WTC11 (cell line): ENCODE results near the gene NPHS1. TPM values are rescaled to one million over a fixed set of nuclear protein-coding genes. Genes with fewer than 3 reads are reported as not detected.

Experiments
- ATF3 ChIP-seq: sonication (generic); formaldehyde crosslinking; conservative IDR thresholded peaks from 2 replicates; pipeline ENCODE4 v1.8.1; 2022; ENCODE audit warnings: mild to moderate bottlenecking, missing genetic modification reagents
- FOXK1 ChIP-seq: sonication (generic); formaldehyde crosslinking; IDR thresholded peaks from 2 replicates; pipeline ENCODE4 v1.8.0; 2022; ENCODE audit warnings: mild to moderate bottlenecking, moderate library complexity, missing genetic modification reagents
- GRHL2 ChIP-seq: fragments of 250-450 bp; sonication (Bioruptor Pico); IDR thresholded peaks from 2 replicates; pipeline ENCODE4 v1.8.0; 2022; ENCODE audit warnings: mild to moderate bottlenecking, moderate library complexity; ENCODE audit not compliant: insufficient replicate concordance, severe bottlenecking
- HMGA2 ChIP-seq: fragments of 250-450 bp; sonication (Bioruptor Pico); IDR thresholded peaks from 2 replicates; pipeline ENCODE4 v1.4.0; 2021; ENCODE audit warnings: mild to moderate bottlenecking, moderate library complexity
- JAZF1 ChIP-seq: fragments of 250-450 bp; sonication (Bioruptor Pico); IDR thresholded peaks from 2 replicates; pipeline ENCODE4 v1.9.0; 2021; ENCODE audit warnings: moderate library complexity, mild to moderate bottlenecking, inconsistent platforms
- KAT7 ChIP-seq: sonication (generic); formaldehyde crosslinking; IDR thresholded peaks from 2 replicates; pipeline ENCODE4 v1.8.1; 2023; ENCODE audit warnings: missing genetic modification reagents, mild to moderate bottlenecking, borderline replicate concordance
- NR1H2 ChIP-seq: sonication (generic); formaldehyde crosslinking; IDR thresholded peaks from 2 replicates; pipeline ENCODE4 v1.9.0; 2021; ENCODE audit warnings: mild to moderate bottlenecking, moderate library complexity, missing genetic modification reagents
- NR2C2 ChIP-seq: sonication (generic); formaldehyde crosslinking; IDR thresholded peaks from 2 replicates; pipeline ENCODE4 v1.8.0; 2022; ENCODE audit warnings: mild to moderate bottlenecking, missing genetic modification reagents
- OVOL2 ChIP-seq: fragments of 250-450 bp; sonication (Bioruptor Pico); IDR thresholded peaks from 2 replicates; pipeline ENCODE4 v1.9.0; 2021; ENCODE audit warnings: mild to moderate bottlenecking, borderline replicate concordance
- SOX15 ChIP-seq: fragments of 250-450 bp; sonication (Bioruptor Pico); IDR thresholded peaks from 2 replicates; pipeline ENCODE4 v1.9.0; 2021; ENCODE audit warnings: mild to moderate bottlenecking
- SP1 ChIP-seq: sonication (generic); formaldehyde crosslinking; conservative IDR thresholded peaks from 2 replicates; pipeline ENCODE4 v1.8.1; 2022; ENCODE audit warnings: missing genetic modification reagents
- STAT6 ChIP-seq: sonication (generic); formaldehyde crosslinking; conservative IDR thresholded peaks from 2 replicates; pipeline ENCODE4 v1.8.1; 2023; ENCODE audit warnings: mild to moderate bottlenecking, low read depth, missing genetic modification reagents, moderate library complexity
- TEAD1 ChIP-seq: sonication (generic); formaldehyde crosslinking; IDR thresholded peaks from 2 replicates; pipeline ENCODE4 v1.8.0; 2022; ENCODE audit warnings: mild to moderate bottlenecking, missing genetic modification reagents
- ZBTB21 ChIP-seq: sonication (generic); formaldehyde crosslinking; IDR thresholded peaks from 2 replicates; pipeline ENCODE4 v1.8.1; 2023; ENCODE audit warnings: mild to moderate bottlenecking, missing genetic modification reagents, borderline replicate concordance
- ZNF121 ChIP-seq: sonication (generic); formaldehyde crosslinking; IDR thresholded peaks from 2 replicates; pipeline ENCODE4 v1.8.0; 2023; ENCODE audit warnings: missing genetic modification reagents
- ZNF219 ChIP-seq: sonication (generic); formaldehyde crosslinking; IDR thresholded peaks from 2 replicates; pipeline ENCODE4 v1.8.0; 2023; ENCODE audit warnings: missing genetic modification reagents, mild to moderate bottlenecking, borderline replicate concordance
- ZNF423 ChIP-seq: fragments of 250-450 bp; sonication (Bioruptor Pico); IDR thresholded peaks from 2 replicates; pipeline ENCODE4 v2.1.2; 2022; ENCODE audit warnings: mild to moderate bottlenecking, moderate library complexity
- ZNF512 ChIP-seq: sonication (generic); formaldehyde crosslinking; IDR thresholded peaks from 2 replicates; pipeline ENCODE4 v1.8.1; 2022; ENCODE audit warnings: missing genetic modification reagents, borderline replicate concordance
- ZNF532 ChIP-seq: fragments of 250-450 bp; sonication (Bioruptor Pico); IDR thresholded peaks from 2 replicates; pipeline ENCODE4 v1.9.0; 2021; ENCODE audit warnings: mild to moderate bottlenecking, borderline replicate concordance
- total RNA-seq: library from RNA; stranded (reverse); gene quantifications from 3 replicates; pipeline ENCODE4 v1.2.3, GENCODE V29; 2021
- TF ChIP-seq, protein P1 (sequence below): fragments of 250-450 bp; sonication (Bioruptor Pico); conservative IDR thresholded peaks from 2 replicates; pipeline ENCODE4 v1.9.0; 2021; ENCODE audit warnings: mild to moderate bottlenecking
- TF ChIP-seq, protein P2 (sequence below): sonication (generic); formaldehyde crosslinking; IDR thresholded peaks from 2 replicates; pipeline ENCODE4 v1.8.0; 2023; ENCODE audit warnings: missing genetic modification reagents, mild to moderate bottlenecking, borderline replicate concordance
- TF ChIP-seq, protein P3 (sequence below): fragments of 200-600 bp; IDR thresholded peaks from 2 replicates; pipeline ENCODE4 v1.8.0; 2022; ENCODE audit warnings: antibody characterized with exemption

Gene NPHS1
- total RNA-seq, 1 experiment from 2014 or later = 0.61 TPM

GRCh38 chr19:35828692-35829301 lies 23.5 kb downstream of the NPHS1 start (continued):
- TF ChIP-seq ZNF532 (CRISPR knock-in tag) (no peak), ZNF219 (peak; percentile 92), STAT6 (CRISPR knock-in tag) (no peak), SOX15 (CRISPR knock-in tag) (no peak), ZNF121 (CRISPR knock-in tag) (peak; percentile 87), JAZF1 (no peak), ZBTB21 (CRISPR knock-in tag) (peak; percentile 89; the same call in 1 of the 2 replicates), TEAD1 (CRISPR knock-in tag) (peak; percentile 97), SP1 (peak; percentile 55), ZNF512 (CRISPR knock-in tag) (no peak), HMGA2 (CRISPR knock-in tag) (no peak), ZNF423 (no peak), GRHL2 (CRISPR knock-in tag) (no peak), OVOL2 (no peak), FOXK1 (peak; percentile 92), NR1H2 (no peak), ATF3 (CRISPR knock-in tag) (no peak), KAT7 (no peak), NR2C2 (CRISPR knock-in tag) (peak; percentile 33; the same call in 1 of the 2 replicates)
- TF ChIP-seq, protein P1, sequence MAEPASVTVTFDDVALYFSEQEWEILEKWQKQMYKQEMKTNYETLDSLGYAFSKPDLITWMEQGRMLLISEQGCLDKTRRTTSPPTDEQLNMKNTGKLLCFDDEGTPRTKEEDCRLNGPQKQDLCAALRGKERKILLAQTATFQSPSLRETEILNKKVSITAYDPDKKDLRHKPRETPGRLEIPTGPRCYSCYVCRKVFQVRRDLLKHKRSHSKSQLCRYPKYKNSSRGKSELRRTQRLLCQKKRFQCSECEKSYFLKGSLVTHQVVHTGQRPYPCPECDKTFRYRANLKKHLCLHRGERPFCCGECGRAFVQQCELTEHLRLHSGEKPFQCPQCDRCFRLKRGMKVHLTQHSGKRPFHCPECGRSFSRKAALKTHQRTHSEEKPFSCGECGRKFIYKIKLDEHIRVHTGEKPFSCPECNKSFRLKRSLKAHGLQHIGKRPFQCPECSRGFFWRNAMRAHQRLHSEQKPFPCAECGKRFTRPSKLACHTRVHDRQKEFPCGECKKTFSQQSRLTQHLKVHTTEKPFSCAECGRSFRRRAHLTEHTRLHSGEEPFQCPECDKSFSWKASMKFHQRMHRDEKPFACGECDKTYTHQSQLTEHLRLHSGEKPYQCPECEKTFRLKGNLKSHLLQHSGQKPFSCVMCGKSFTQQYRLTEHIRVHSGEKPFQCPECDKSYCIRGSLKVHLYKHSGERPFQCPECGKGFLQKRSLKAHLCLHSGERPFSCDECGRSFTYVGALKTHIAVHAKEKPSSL (CRISPR knock-in tag) = no peak
- TF ChIP-seq, protein P2, sequence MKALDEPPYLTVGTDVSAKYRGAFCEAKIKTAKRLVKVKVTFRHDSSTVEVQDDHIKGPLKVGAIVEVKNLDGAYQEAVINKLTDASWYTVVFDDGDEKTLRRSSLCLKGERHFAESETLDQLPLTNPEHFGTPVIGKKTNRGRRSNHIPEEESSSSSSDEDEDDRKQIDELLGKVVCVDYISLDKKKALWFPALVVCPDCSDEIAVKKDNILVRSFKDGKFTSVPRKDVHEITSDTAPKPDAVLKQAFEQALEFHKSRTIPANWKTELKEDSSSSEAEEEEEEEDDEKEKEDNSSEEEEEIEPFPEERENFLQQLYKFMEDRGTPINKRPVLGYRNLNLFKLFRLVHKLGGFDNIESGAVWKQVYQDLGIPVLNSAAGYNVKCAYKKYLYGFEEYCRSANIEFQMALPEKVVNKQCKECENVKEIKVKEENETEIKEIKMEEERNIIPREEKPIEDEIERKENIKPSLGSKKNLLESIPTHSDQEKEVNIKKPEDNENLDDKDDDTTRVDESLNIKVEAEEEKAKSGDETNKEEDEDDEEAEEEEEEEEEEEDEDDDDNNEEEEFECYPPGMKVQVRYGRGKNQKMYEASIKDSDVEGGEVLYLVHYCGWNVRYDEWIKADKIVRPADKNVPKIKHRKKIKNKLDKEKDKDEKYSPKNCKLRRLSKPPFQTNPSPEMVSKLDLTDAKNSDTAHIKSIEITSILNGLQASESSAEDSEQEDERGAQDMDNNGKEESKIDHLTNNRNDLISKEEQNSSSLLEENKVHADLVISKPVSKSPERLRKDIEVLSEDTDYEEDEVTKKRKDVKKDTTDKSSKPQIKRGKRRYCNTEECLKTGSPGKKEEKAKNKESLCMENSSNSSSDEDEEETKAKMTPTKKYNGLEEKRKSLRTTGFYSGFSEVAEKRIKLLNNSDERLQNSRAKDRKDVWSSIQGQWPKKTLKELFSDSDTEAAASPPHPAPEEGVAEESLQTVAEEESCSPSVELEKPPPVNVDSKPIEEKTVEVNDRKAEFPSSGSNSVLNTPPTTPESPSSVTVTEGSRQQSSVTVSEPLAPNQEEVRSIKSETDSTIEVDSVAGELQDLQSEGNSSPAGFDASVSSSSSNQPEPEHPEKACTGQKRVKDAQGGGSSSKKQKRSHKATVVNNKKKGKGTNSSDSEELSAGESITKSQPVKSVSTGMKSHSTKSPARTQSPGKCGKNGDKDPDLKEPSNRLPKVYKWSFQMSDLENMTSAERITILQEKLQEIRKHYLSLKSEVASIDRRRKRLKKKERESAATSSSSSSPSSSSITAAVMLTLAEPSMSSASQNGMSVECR (CRISPR knock-in tag) = peak; percentile 98
- TF ChIP-seq, protein P3, sequence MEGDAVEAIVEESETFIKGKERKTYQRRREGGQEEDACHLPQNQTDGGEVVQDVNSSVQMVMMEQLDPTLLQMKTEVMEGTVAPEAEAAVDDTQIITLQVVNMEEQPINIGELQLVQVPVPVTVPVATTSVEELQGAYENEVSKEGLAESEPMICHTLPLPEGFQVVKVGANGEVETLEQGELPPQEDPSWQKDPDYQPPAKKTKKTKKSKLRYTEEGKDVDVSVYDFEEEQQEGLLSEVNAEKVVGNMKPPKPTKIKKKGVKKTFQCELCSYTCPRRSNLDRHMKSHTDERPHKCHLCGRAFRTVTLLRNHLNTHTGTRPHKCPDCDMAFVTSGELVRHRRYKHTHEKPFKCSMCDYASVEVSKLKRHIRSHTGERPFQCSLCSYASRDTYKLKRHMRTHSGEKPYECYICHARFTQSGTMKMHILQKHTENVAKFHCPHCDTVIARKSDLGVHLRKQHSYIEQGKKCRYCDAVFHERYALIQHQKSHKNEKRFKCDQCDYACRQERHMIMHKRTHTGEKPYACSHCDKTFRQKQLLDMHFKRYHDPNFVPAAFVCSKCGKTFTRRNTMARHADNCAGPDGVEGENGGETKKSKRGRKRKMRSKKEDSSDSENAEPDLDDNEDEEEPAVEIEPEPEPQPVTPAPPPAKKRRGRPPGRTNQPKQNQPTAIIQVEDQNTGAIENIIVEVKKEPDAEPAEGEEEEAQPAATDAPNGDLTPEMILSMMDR = no peak
